ENCODE data around the gene FAT2.

The FAT2 gene, protein sequence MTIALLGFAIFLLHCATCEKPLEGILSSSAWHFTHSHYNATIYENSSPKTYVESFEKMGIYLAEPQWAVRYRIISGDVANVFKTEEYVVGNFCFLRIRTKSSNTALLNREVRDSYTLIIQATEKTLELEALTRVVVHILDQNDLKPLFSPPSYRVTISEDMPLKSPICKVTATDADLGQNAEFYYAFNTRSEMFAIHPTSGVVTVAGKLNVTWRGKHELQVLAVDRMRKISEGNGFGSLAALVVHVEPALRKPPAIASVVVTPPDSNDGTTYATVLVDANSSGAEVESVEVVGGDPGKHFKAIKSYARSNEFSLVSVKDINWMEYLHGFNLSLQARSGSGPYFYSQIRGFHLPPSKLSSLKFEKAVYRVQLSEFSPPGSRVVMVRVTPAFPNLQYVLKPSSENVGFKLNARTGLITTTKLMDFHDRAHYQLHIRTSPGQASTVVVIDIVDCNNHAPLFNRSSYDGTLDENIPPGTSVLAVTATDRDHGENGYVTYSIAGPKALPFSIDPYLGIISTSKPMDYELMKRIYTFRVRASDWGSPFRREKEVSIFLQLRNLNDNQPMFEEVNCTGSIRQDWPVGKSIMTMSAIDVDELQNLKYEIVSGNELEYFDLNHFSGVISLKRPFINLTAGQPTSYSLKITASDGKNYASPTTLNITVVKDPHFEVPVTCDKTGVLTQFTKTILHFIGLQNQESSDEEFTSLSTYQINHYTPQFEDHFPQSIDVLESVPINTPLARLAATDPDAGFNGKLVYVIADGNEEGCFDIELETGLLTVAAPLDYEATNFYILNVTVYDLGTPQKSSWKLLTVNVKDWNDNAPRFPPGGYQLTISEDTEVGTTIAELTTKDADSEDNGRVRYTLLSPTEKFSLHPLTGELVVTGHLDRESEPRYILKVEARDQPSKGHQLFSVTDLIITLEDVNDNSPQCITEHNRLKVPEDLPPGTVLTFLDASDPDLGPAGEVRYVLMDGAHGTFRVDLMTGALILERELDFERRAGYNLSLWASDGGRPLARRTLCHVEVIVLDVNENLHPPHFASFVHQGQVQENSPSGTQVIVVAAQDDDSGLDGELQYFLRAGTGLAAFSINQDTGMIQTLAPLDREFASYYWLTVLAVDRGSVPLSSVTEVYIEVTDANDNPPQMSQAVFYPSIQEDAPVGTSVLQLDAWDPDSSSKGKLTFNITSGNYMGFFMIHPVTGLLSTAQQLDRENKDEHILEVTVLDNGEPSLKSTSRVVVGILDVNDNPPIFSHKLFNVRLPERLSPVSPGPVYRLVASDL (N-terminal part only)

GRCh38 chr5:151591144-151591819, at the start of gene FAT2:
TSS of gene FAT2 (minus strand) at chr5:151591331. CDS start at chr5:151568931, 22,400 bp downstream.
- no peak for DNase-seq

- DNase-seq: no peak
Measured at GRCh38 chr5:151638619-151639018, 47.5 kb upstream of the FAT2 start.

DNA sequence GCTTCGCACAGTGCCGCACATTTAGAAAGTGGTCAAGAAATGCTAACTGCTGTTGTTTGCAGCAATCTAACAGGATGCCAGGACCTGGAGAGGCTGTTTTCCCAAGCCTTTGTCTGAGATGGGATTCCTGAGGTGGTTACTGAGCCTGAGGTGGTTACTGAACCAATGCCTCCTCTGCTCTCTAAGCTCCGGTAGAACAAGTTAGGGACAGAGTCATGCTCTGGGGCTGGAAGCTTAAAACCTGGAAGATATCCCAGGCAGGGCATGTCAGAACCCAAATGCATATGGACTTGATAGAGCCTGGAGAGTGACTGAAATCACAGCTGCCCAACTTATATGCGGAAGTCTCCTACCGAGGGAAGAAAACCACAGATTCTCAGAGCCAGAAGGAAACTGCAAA, 46.5 kb upstream of the FAT2 start:
- no peak for DNase-seq

GRCh38 chr5:151633892-151634291, 42.8 kb upstream of the FAT2 start:
- no peak for DNase-seq

DNA sequence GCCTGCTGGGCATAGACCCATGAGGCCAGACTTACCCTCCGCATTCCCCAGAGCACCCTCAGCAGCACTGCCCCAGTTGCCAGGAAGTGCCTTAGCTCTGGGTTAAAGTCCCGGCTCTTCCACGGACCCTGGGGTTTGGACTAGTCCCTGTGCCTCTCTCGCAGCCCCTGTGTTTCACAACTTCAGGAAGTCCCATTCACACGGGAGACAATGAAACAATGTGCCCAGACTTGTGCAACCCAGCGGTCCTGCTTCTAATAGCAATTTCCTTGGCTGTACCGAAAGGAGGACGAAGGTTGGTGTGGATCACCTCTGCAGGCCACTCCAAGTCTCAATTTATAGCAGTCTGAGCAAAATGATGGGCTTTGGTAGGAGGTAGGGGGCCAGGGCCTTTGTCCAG, 41.8 kb upstream of the FAT2 start:
- no peak for DNase-seq

- DNase-seq: no peak
Measured at GRCh38 chr5:151632524-151632923, 41.4 kb upstream of the FAT2 start.

GRCh38 chr5:151631941-151632340, 40.8 kb upstream of the FAT2 start:
- no peak for DNase-seq

GRCh38 chr5:151630088-151630487, 39.0 kb upstream of the FAT2 start:
- DNase-seq: no peak

DNA sequence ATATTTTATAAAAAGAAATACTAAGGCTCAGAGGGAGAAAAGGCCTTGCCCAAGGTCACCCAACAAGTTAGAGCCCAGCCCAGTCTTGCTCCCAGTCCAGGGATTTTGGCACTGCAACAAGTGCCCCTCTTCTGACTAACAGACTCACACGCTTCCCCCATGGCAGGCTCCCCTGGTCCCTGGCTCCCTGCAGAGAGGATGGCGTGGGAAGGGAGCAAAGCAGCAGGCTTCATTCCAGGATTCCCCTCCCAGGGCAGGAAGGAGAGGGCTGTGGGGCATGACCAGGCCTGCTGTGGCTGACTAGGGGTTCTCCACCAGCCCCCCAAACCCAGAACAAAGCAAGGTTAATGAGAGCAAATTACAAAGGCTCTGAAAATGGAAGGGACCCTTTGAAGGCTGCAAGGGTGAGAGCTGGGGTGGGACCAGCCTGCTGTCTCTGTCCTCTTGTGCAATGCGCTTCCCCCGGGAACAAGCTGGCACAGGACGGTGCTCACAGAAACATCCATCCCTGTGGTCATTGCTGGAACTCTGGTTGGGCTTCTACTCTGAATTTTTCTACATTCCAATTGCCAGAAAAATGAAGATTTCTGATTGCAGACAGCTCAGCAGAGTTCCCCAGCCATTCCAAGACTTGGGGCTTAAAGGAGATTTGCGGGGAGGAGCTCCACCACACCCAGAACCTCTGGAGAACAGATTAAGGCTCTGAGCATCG, 37.1 kb upstream of the FAT2 start:
- no peak for DNase-seq

- no peak for DNase-seq
Measured at GRCh38 chr5:151627650-151628049, 36.5 kb upstream of the FAT2 start.

GRCh38 chr5:151625285-151625684, 34.2 kb upstream of the FAT2 start:
- no peak for DNase-seq

- DNase-seq: no peak
Measured at GRCh38 chr5:151624476-151624875, 33.3 kb upstream of the FAT2 start.

GRCh38 chr5:151622367-151623088, 31.4 kb upstream of the FAT2 start:
- DNase-seq: no peak

GRCh38 chr5:151620461-151620840, 29.3 kb upstream of the FAT2 start:
- no peak for DNase-seq

DNA sequence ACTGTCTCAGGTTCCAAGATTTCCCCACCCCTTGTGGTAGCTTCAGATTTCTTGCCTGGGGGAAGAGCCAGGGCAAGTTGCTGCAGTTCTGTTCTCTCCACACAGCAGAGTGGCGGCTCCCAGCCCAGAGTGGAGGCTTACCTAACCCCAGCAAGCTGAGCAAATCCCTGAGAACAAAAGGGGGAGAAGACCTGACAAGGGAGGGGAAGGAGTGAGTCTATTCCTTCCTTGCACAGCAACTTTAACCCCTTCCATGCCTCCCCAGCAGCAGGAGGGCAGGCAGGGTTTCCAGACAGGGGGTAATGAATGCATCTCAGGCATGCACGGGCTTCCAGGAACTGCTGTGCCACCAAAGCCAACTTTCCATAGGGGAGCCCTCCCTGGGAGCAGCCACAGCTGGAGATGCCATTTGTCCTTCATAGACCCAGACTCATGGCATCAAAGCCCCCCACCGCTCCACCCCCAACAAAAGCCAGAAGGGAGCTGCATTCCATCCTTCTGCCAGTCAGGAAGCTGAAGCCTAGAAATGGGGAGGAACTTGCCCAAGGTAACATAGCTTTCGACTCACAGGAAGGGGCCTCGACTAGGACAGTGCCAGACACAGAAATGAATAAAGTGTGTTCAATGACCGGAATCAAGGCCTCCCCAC, 28.8 kb upstream of the FAT2 start:
- no peak for DNase-seq

DNA sequence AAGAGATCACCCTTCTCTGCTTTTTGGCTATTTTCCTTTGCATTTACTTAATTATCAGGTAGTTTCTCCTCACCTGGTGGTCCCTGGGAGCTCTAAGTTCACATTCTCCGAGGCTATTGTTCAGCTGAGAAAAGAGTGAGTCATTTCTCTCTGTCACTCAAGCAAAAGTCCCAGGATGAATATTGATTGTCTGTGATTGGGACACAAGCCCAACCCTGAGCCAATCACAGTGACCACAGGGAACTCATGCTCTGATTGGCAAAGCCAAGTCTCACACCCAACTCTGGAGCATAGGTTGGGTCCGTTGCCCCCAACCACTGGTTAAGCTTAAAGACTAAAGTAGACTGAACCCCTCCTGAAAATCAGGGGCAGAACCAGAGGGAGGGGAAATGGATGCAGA, 27.8 kb upstream of the FAT2 start:
- no peak for DNase-seq

- DNase-seq: no peak
Measured at GRCh38 chr5:151617841-151618710, 26.9 kb upstream of the FAT2 start.

DNA sequence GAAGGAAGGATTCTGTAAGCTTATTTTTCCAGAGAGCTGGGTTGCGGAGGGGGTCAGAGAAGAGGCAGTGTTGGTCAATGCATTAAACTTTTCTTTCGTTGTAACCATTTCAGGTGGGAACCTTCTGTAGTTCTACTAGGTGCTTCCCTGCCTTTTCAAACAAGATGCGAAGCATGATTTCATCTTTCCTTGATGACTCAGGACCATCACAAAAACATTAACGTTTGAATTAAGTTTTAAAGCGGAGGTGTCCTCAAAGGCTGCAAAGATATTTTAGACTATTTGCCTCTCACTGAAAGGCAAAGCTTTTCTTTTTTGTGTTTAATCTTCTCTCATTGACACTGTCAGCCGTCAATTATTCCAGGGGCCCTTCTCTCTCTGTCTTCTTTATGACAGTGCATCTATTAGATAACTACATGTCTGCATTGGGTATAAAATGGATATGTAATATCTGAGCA, 26.3 kb upstream of the FAT2 start:
- DNase-seq: no peak

DNA sequence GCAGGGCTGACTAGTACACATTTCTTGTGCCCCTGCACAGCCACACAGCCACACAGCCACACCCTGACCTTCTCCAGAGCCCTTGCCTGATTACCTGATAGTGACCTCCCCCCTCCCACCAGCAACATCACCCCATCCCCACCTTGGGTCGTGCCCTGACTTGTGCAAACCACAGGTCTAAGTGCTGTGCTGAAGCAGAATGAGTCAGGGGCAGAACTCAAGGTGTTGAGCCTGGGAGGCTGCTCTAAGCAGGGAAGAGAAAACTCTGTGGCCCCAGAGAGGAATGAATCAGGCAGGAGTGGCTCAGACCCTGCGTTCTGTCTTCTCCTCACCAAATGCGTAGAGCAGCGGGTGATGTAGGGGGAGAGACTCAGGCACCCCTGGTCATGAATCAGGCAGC, 24.3 kb upstream of the FAT2 start:
- no peak for DNase-seq

GRCh38 chr5:151614565-151614964, 23.4 kb upstream of the FAT2 start:
- no peak for DNase-seq

Measured in NCI-H526 treated with DMSO at 0.1 percent for 48 hours (cell line).